GM19395 (cell line): ENCODE results near the gene PPP5C.

Source experiments
- ATAC-seq: cut with Tn5 transposase; IDR thresholded peaks from one replicate; pipeline ENCODE4 v1.9.1; 2021; ENCODE audit warnings: mild to moderate bottlenecking, moderate library complexity; ENCODE audit not compliant: unreplicated experiment

PPP5C gene

DNA sequence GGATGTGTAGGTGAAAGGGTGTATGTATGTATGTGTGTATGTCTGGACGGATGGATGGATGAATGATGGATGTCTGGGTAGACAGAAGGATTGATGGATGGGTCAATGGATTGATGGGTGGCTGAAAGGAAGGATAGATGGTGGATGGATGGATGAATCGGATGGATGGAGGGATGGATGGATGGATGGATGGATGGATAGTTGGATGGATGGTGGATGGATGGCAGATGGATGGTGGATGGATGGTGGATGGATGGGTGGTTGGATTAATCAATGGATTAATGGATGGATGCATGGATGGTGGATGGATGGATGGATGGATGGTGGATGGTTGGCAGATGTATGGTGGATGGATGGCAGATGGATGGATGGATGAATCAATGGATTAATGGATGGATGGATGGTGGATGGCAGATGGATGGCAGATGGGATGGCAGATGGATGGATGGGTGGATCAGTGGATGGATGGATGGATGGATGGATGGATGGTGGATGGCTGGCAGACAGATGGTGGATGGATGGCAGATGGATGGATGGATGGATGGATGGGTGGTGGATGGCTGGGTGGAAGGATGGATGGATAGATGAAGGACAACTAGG is 16.5 kb upstream of the PPP5C start:
- no peak for ATAC-seq

DNA sequence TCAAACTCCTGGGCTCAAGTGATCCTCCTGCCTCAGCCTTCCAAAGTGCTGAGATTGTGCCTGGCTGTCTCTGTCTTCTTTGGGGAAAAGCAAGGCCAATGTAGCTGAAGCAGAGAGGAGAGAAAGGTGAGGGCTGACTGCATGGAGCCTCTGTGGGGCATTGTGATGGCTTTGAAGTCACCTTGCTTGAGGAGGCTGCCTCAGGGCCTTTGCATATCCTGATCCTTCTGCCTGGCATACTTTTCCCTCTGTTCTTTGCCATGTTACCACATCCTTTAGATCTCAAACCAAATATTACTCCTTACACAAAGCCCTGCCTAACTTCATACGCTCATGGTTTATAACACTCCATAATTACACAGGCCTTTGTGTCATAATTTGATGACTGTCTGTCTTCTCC is 9.4 kb upstream of the PPP5C start:
- no peak for ATAC-seq

DNA sequence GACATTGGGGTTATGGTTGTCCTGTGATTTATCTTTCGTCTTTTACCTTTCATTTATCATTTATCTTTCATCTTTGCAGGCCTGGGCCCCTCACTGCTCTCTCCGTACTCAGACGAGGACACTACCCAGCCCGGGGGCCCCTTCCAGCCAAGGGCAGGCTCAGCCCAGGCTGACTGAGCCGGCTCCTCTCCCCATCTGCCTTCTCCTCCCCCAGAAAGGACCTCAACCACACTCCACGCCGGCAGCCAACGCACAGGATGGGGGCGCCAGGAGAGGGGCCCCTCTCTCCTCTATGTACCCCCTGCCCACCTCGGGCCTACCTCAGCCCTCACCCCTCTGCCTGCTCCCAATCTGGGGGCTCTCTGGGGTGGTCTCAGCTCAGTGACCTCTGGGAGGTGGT is 7.4 kb upstream of the PPP5C start:
- no peak for ATAC-seq

DNA sequence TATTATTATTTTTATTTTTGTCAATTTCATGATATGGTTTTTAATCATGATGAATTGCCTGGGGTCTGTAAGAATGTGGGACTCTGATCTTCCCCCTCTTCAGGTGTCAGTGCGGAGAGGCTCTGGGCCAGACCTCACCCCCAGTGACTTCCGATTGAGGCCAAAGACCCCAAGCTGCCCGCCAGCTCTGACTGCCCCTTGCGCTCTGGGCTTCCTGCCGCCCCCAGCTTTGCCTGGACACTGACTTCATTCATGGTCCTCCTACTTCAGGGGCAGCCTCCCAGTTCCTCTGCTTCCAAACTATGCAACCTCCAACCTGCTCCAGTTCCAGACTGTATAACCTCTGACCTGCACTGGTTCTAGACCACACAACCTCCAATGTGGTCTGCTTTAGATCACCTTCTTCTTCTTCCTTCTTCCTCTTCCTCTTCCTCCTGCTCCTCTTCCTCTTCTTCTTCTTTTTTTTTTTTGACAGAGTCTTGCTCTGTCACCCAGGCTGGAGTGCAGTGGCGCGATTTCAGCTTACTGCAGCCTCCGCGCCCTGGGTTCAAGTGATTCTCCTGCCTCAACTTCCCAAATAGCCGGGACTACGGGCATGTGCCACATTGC is 6.7 kb upstream of the PPP5C start:
- no peak for ATAC-seq

DNA sequence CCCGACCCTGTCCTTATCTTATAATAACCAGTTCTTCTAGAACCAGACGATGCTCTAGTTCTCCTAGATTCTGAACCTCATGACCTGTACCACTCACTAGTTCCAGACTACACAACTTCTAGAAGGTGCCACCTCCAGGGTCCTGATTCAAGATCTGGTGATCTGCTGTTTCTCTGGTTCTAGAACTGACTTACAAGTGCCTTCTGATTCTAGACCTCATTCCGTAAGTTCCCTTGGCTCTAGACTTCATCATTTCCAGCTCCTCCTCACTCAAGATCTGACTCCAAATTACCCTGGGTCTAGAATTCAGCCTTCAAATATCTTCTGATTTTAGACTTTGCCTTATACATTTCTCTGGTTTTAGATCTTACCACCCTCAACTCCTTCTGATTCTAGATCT is 5.0 kb upstream of the PPP5C start:
- ATAC-seq: no peak

DNA sequence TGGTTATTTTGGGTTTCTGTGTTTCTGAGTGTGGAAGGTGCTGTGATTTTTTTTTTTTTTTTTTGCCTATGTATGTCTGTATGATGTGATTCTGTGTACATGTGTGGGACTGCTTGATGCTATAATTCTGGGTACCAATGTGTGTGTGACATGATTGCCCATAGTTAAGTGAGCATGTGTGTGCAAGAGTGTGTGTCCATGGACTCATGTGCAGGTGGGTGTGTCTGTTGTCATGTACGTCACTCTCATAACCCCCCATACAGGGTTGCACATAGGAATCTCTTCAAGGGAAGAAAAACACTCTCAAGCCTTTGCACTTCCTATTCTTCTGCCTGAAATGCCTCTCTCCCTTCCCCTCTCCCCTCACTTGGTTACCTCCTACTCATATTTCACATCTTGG is 2.5 kb upstream of the PPP5C start:
- ATAC-seq: no peak

DNA sequence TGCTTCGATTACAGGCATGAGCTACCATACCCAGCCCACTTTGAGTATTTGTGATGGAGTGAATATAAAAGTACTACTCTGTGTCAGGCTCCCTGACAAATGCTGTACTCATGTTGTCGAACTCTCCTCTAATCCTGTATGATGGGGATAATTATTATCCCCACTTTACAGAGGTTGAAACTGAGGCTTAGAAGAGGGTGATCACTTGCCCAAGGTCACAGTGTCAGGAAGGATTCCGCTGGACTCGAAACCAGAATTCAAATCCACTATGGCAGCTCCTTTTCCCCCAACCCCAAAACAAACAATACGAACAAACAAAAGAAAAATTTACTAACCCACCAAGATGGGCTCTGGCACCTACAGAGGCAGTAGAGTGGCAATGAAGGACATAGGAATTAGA is 1.7 kb upstream of the PPP5C start:
- ATAC-seq: no peak

DNA sequence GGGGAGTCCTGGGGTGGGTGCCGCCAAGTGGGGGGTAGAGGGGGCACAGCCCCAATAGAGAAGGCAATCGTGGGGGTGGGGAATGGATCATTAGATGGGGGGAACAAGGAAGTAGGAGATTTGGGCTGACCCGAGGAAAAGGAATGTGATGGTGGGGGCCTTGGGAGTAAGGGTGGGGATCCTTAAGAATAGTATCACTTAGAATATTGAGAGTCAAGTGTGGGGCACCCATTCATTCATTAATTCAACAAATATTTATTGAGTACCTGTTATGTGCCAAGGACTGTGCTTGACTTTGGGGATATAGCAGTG is 641 bp downstream of the PPP5C start:
- ATAC-seq: no peak

DNA sequence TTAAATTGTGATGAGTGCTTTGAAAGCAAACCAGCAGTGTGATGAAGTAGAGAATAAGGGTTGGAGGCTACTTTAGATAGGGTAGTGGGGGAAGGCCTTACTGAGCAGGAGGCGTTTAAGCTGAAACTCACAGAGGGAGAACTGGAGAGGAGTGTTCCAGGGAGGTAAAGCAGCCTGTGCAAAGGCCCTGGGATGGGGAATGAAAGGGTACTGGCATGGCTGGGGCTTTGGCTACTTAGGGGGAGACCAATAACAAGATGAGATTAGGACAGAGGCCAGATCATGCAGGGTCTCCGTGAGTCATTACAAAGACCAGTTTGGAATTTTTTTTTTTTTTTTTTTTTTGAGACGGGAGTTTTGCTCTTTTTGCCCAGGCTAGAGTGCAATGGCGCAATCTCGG is 1.1 kb downstream of the PPP5C start:
- no peak for ATAC-seq

DNA sequence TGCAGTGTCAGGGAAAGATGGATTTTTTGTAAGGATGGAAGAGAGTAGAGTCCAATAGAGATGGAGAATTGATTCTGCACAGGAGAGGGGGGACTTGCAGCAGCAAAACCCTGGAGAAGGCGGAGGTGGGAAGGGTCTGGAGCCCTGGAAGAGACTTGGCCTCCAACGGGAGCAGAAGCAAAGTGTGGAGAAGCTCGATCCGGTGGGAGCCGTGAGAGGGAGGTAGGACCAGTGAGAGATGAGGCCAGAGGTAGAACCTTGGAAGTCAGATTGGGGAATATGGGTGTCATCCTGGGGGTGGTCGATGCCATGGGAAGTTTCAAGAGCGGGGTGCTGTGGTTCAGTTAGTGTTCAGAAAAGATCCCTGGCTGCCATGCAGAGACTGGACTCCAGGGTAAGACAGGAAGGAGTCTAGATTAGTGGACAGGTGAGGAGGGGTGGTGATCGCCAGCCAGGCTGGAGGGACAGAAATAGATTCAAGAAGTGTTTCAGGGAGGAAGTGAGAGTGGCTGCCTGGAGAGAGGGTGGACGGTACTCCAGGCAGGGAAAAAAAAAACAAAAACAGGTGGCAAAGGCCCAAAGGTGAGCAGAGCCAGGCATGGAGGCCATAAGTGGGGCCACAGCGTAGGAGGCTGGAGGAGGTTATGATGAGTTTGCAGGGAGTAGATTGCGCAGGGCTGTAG is 2.6 kb downstream of the PPP5C start:
- ATAC-seq: no peak

DNA sequence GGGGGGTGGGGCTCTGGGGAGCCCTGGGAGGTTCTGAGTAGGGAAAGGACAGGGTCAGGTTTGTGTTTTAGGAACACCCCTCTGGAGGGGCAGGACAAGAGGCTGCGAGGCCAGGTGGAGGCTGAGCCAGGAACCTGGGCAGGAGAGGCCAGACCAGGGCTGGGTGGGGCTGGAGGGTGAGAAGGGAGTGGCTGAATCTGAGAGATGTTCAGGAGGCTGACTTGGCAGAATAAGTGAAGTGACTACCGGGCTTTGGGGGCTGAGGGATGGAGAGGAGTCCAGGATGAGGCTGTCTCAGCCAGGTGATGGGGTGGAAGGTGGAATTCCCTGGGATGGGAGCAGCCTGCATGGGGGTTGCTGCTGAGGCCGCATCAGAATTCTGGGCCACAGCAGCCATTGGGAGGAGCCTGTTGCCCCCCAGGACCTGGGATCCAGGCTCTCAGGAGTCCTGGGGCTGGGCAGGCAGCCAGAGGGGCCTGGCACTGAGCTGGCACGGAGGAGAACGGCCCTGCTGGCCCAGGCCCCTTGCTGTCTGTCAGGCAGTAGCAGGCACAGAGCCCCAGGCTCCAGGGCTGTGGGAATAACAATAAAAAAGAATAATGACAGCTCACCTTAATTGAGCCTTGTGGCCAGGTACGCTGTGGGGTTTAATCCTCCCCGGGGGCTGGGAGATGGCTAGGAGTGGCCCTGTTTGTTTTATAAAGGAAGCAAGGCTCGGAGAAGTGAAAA is 3.3 kb downstream of the PPP5C start:
- ATAC-seq: no peak

DNA sequence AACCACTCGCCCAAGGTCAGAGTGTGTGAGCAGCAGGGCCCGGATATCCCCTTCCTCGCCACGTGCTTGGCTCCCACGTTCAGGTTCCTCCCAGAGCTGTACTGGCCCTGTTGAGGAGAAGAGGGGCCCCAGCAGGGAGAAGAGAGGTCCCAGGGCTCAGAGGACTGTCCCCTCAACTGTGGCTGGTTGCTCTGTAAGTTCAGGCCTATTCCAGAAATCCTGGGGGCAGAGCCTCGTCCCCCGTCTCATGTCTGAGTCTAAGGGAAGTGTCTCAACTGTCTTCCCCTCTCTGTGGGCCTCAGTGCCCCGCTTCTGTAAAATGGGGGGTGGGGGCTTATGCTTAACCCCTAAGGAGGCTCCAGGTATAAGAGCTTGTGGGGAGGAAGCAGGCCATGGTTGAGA is 3.9 kb downstream of the PPP5C start:
- ATAC-seq: no peak

DNA sequence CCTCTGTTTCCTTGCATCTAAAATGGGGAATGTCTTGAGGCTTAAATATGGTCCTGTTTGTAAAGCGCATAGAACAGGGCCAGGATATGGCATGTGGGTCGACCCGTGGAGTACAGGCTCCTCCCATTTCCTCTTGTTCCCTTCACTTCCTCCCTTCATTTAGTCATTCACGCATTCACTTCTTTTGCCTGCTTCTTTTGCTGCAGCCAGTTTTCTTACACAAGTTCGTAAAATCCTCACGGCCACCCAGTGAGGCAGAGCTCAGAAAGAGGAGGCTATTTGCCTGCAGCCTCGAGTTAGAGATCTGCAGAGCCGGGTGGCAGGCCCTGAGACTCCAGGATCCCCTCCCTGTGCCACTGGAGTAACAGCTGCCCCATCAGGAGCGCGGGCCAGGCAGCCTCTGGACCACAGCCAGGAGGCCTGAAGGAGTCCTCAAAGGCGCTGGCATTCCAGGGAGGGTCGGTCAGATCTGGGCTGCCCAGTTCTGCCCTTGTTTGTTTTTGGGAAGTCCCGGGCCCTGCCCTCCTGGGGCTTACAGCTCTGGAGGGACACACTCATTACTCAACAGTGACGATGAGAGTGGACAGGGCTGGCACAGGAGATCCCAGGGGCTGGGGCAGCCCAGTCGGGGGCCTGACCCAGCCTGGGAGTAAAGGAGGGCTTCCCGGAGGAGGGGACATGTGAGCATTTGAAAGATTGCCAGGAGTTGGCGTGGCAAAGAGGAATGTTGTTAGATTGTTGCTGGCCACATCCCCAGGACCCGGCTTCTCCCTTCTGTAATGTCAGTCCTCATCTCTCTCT is 4.6 kb downstream of the PPP5C start:
- ATAC-seq: no peak

DNA sequence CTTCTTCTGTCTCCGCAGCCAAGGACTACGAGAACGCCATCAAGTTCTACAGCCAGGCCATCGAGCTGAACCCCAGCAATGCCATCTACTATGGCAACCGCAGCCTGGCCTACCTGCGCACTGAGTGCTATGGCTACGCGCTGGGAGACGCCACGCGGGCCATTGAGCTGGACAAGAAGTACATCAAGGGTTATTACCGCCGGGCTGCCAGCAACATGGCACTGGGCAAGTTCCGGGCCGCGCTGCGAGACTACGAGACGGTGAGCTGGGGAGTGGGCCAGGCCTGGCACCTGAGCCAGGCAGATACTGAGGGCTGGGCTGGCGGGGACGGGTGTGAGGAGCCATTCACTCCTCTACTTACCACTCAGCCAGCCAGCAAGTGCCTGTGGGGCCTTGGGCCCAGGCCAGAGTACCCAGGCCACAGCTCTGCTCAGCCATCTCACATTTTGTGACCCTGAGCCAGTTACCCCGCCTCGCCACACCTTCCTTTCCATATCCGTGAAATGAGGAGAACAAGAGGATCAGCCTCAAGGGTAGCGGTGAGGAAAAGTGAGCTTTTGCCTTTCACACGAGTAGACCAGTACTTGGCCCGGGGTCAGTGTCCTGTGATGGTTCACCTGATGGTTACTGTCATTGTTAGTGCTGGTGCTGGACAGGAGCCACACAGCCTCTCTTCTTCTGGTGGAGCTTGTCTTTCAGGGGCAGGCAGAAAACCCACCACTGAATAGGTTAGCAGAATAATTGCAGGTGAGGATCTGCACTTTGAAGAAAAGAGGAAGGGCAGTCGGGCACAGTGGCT is 7.0 kb downstream of the PPP5C start:
- no peak for ATAC-seq

DNA sequence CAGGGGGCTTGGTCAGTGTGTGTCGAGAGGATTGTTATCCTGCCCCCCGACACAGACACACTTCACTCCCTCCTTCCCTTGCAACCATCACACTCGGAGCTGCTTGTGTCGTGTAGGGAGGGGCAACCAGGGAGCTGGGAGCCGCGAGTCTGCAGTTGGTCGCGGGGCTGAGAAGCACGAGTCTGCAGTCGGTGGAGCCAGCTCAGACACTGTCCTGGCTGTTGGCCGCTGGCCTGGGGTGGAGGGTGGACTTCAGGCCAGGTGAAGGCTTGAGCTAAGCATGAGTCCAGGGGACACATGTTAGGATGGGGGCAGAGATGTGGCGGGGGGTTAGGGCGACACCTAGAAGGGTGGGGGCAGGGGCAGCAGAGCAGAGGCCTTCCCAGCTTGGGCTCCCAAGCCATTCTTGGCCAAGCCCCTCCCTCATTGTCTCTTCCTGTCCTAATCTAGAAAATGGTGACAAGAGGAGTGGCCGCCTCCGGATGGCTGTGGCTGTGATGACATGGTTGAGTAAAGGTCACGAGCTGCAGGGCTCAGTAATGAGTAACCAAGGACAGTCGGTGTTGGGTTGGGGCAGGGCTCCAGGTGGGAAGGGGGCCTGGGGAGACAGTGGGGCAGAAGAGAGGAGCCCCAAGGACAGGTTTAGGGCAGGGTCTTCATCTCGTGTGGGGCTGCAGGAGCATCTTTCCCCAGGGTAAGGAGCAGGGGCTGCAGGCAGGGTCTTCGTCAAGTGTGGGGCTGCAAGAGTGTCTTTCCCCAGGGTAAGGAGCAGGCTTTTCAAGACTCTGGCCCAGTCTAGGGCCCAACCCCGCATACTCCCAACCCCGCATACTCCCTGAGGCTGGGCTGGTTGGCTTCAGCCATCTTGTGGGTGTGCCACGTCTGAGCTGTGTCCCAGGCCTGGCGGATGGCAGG is 8.6 kb downstream of the PPP5C start:
- ATAC-seq: no peak

DNA sequence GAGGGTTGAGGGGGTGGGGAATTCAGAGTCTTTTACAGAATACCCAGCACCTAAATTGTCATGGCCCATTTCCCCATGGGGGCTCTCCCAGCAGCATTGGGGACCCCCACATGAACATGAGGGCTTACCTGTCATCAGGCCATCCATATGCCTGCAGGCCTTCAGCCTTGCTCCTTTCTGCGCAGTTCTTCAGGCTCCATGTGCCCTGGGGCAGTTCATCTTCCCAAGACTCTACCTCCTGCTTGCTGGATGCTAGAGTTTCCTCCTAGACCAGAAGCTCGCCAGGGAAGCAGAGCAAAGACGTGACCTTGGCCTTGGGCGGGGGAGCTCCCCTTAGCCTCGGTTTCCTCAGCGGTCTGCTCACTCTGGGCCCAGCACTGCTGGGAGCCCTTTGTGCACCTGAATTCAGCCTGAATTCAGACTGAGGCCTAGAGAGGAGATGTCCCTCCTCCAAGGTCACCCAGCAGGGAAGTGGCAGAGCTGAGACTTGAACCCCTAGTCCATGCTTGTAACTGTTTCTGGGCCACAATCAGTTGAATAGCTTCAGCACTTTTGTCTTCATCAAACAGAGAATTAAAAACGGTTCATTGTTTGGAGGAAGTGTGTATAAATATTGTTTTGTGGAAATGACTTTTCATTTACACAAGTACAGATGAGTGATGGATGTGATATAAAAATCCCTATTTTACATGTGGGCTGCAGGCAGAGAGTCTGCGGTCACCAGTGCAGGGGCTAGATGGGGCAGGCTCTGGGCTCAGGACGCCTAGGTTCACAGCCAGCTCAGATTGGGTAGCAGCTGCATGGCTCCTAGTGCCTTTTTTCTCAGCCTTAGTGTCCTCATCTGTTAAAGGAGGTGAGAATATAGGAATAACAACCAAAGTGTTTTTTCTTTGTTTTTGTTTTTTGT is 9.5 kb downstream of the PPP5C start:
- ATAC-seq: no peak

DNA sequence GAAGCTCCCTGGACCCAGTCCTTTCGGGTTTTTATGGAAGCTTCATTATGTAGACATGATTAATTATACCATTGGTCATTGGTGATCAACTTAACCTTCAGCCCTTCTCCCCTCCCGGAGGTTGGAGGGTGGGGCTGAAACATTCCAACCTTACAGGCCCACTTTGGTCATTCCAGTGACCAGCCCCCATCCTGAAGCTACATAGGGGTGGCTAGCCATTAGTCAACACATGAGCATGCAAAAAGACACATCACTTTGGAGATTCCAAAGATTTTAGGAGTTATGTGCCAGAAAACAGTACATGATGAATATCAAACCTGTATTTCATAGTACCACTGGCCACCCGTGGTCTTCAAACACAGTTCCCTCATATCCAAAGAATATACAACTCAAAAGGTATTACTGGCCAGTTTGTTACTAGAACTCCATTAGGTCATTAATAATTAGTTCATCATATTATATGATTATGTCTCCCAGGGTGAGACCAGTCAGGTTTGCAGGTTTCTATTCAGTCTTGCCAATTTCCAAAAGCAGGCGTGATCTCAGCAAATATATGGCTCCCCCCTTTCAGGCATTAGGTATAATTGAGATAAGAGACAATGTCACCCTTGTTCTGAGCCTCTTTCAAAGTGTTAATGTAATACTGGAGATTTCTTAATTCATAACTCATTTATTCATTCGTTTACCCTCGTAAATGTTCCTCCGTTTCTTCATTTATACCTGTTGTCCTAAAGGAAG is 11.1 kb downstream of the PPP5C start:
- no peak for ATAC-seq

DNA sequence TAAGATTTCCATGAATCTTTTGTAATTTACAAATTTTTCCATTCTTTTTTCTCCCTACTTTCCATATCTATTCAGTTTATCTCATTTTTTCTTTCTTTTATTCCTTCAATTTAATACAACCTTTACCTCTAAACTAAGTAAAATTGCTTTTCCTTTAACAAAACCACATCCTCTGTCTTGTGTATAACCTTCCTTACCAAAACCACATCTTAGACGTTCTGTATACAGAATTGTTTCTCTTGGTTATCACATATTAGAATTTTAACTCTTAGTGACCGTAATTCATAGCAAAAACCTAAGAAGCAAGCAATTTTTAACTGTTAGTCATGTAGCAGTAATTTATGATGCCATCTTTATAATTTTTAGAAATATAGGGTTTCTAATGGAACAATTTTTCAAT is 15.0 kb downstream of the PPP5C start:
- no peak for ATAC-seq
